OCI-LY1 (cell line): ENCODE results near the gene TMEM175.

Source experiments
- H2AFZ ChIP-seq: fragments of 200-600 bp; sonication (generic), shearing (Covaris generic); 2 replicates; pipeline ENCODE4 v1.6.0; 2014; ENCODE audit warnings: antibody characterized with exemption, mild to moderate bottlenecking, low read length
- H3F3A ChIP-seq: fragments of 200-600 bp; sonication (generic), shearing (Covaris generic); 2 replicates; pipeline ENCODE4 v1.6.0; 2014; ENCODE audit warnings: mild to moderate bottlenecking, antibody characterized with exemption, low read length, moderate library complexity; ENCODE audit not compliant: insufficient read depth
- H3K27ac ChIP-seq: fragments of 200-600 bp; sonication (generic); 2 replicates; pipeline ENCODE4 v1.5.1; 2014; ENCODE audit warnings: low read length, mixed run types, mild to moderate bottlenecking, low read depth; ENCODE audit not compliant: poor library complexity, severe bottlenecking
- H3K27me3 ChIP-seq: fragments of 200-600 bp; sonication (generic); 2 replicates; pipeline ENCODE4 v1.6.0; 2014; ENCODE audit warnings: antibody characterized with exemption, mild to moderate bottlenecking, low read length, moderate library complexity; ENCODE audit not compliant: insufficient read depth
- H3K36me3 ChIP-seq: fragments of 200-600 bp; sonication (generic); 2 replicates; pipeline ENCODE4 v1.6.1; 2014; ENCODE audit warnings: mild to moderate bottlenecking, antibody characterized with exemption, low read length, moderate library complexity, mixed read lengths; ENCODE audit not compliant: insufficient read depth
- H3K4me1 ChIP-seq: fragments of 200-600 bp; sonication (generic); 2 replicates; pipeline ENCODE4 v1.5.1; 2014; ENCODE audit warnings: mild to moderate bottlenecking, low read length, moderate library complexity; ENCODE audit not compliant: insufficient read depth, severe bottlenecking
- H3K4me2 ChIP-seq: fragments of 200-600 bp; sonication (generic), shearing (Covaris generic); 2 replicates; pipeline ENCODE4 v1.6.1; 2014; ENCODE audit warnings: low read length
- H3K4me3 ChIP-seq: fragments of 200-600 bp; sonication (generic); 2 replicates; pipeline ENCODE4 v1.5.1; 2014; ENCODE audit warnings: low read length, low read depth, mild to moderate bottlenecking, mixed read lengths; ENCODE audit not compliant: poor library complexity, severe bottlenecking
- H3K79me2 ChIP-seq: fragments of 200-600 bp; shearing (Covaris generic); 2 replicates; pipeline ENCODE4 v1.6.1; 2016; ENCODE audit warnings: mixed run types, low read length, mixed read lengths; ENCODE audit not compliant: insufficient read depth
- H3K9ac ChIP-seq: fragments of 200-600 bp; sonication (generic), shearing (Covaris generic); 2 replicates; pipeline ENCODE4 v1.6.1; 2014; ENCODE audit warnings: mild to moderate bottlenecking, low read length, mixed read lengths
- H3K9me2 ChIP-seq: fragments of 200-600 bp; sonication (generic), shearing (Covaris generic); 2 replicates; pipeline ENCODE4 v1.6.1; 2014; ENCODE audit warnings: low read depth, mild to moderate bottlenecking, low read length, mixed read lengths
- H3K9me3 ChIP-seq: fragments of 200-600 bp; shearing (Covaris generic); 2 replicates; pipeline ENCODE4 v1.6.1; 2014; ENCODE audit warnings: low read length, mixed read lengths
- H4K20me1 ChIP-seq: fragments of 200-600 bp; sonication (generic), shearing (Covaris generic); 2 replicates; pipeline ENCODE4 v1.6.0; 2016; ENCODE audit warnings: mild to moderate bottlenecking, low read length; ENCODE audit not compliant: insufficient read depth
- CTCF ChIP-seq: fragments of 200-600 bp; sonication (generic), shearing (Covaris generic); IDR thresholded peaks from 2 replicates; pipeline ENCODE4 v1.5.1; 2017; ENCODE audit warnings: mild to moderate bottlenecking, antibody characterized with exemption, low read length, moderate library complexity, mixed read lengths
- EZH2 ChIP-seq: fragments of 200-600 bp; sonication (generic), shearing (Covaris generic); IDR thresholded peaks from 2 replicates; pipeline ENCODE4 v1.8.0; 2017; ENCODE audit warnings: borderline replicate concordance, mixed run types, mild to moderate bottlenecking, antibody characterized with exemption, low read length, moderate library complexity, mixed read lengths

TMEM175 gene

GRCh38 chr4:907103-907400, 25.2 kb upstream of the TMEM175 start:
- H3K4me2 ChIP-seq = no peak overlapping the region
- no peaks in the 10 kb centered on the region for H3K9me2 ChIP-seq
- no peak overlapping the region for H3K9ac ChIP-seq
- no peaks in the 10 kb centered on the region for H3K27me3 ChIP-seq
- H3F3A ChIP-seq = no peaks in the 10 kb centered on the region
- no peaks in the 10 kb centered on the region for H3K79me2 ChIP-seq
- H2AFZ ChIP-seq = no peak overlapping the region
- H3K36me3 ChIP-seq = no peaks in the 10 kb centered on the region; the same call in 1 of the 2 replicates
- H4K20me1 ChIP-seq = no peaks in the 10 kb centered on the region
- no peak overlapping the region for H3K27ac ChIP-seq
- no peaks in the 10 kb centered on the region for H3K9me3 ChIP-seq
- no peak overlapping the region for H3K4me3 ChIP-seq
- TF ChIP-seq EZH2 (no peak), CTCF (no peak)
- no peaks in the 10 kb centered on the region for H3K4me1 ChIP-seq

- H3K4me3 ChIP-seq = no peak overlapping the region
- no peak overlapping the region for H3K27ac ChIP-seq
- H2AFZ ChIP-seq = no peak overlapping the region
- no peaks in the 10 kb centered on the region for H3K27me3 ChIP-seq
- no peaks in the 10 kb centered on the region for H3K9me2 ChIP-seq
- H3K4me2 ChIP-seq = no peak overlapping the region
- H4K20me1 ChIP-seq = no peaks in the 10 kb centered on the region
- no peaks in the 10 kb centered on the region for H3K4me1 ChIP-seq
- no peaks in the 10 kb centered on the region for H3K79me2 ChIP-seq
- no peaks in the 10 kb centered on the region for H3F3A ChIP-seq
- H3K9me3 ChIP-seq = no peaks in the 10 kb centered on the region
- H3K9ac ChIP-seq = no peak overlapping the region
- H3K36me3 ChIP-seq = no peaks in the 10 kb centered on the region; the same call in 1 of the 2 replicates
- no peak for TF ChIP-seq EZH2
- no peak for TF ChIP-seq CTCF
These were observed 24.4 kb upstream of the TMEM175 start for GRCh38 chr4:907691-908425.

- TF ChIP-seq EZH2 (no peak), CTCF (no peak)
- H2AFZ ChIP-seq = no peak overlapping the region
- H3K27ac ChIP-seq = no peak overlapping the region
- H3K9ac ChIP-seq = no peak overlapping the region
- no peak overlapping the region for H3K4me2 ChIP-seq
- no peaks in the 10 kb centered on the region for H4K20me1 ChIP-seq
- H3K4me3 ChIP-seq = no peak overlapping the region
- no peaks in the 10 kb centered on the region for H3K9me3 ChIP-seq
- H3K27me3 ChIP-seq = no peaks in the 10 kb centered on the region
- H3K4me1 ChIP-seq = no peaks in the 10 kb centered on the region
- H3K79me2 ChIP-seq = no peaks in the 10 kb centered on the region
- no peaks in the 10 kb centered on the region for H3K9me2 ChIP-seq
- H3F3A ChIP-seq = no peaks in the 10 kb centered on the region
- H3K36me3 ChIP-seq = no peaks in the 10 kb centered on the region; the same call in 1 of the 2 replicates
These were observed 23.1 kb upstream of the TMEM175 start for GRCh38 chr4:909131-909571.
